Kidney capillary endothelial cell (primary cell): ENCODE results near the gene IRX4.

Source experiments
- DNase-seq: peaks from one replicate; pipeline ENCODE4 v3.0.0-alpha.2; 2018; ENCODE audit warnings: low spot score

The IRX4 gene

GRCh38 chr5:1882337-1883119, at the start of gene IRX4:
Gene IRX4 (minus strand): TSS chr5:1882925. CDS start chr5:1882647, 278 bp downstream.
- no peak for DNase-seq

GRCh38 chr5:1931604-1932231, 49.0 kb upstream of the IRX4 start:
- no peak for DNase-seq

DNA sequence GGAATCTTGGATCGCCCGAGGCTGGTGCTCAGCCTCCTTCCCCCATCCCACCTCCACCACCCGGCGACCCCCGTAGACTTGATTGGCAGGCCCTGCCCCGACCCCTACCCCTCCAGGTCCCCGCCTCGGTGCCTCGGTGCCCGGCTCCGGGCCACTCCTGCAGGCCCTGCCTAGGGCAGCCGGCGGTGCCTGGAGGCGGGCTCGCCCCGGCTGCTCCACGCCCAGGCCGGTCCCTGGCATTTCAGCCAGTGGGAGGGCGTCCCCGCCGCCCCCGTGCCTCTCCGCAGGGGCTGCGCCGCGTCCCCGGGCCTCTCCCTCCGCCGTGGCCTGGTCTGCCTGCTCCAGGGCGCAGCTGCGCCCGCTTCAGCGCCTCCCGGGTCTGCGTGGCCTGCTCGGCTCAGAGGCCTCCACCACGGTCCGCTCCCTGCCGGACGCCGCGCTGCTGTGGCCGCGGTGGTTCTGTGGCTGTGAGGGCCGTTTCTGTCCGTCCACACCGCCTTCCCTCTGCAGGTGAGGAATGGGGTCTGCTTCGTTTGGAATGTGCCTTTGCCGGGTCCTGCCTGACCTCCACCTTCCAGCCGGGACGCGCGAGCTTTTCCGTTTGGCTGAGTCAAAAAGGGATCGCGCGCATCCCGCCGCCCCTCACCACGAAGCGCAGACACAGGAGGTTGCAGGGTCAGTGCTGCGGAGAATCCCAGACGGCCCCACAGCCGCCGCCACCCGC, 48.3 kb upstream of the IRX4 start:
- DNase-seq, result no peak

DNA sequence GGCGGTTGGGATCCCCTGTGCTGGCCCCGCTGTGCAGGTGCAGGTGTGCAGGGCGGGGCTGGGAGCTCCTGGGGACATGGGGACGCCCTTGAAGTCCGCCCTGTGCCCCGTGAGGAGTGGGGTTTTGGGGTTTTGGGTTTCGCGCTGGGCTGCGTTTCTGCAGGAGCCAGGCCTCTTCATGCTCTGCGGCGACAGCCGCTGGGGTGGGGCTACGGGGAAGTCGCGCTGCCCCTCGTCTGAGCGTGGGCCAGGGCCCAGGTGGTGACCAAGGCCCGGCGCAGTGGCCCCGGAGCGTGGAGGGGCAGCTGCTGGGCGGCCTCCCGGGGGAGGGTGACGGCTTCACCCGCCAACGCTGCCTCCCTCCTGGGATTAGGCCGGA, 47.8 kb upstream of the IRX4 start:
- no peak for DNase-seq

GRCh38 chr5:1929108-1929991, 46.6 kb upstream of the IRX4 start:
- no peak for DNase-seq

GRCh38 chr5:1926471-1927341, 44.0 kb upstream of the IRX4 start:
- no peak for DNase-seq

DNA sequence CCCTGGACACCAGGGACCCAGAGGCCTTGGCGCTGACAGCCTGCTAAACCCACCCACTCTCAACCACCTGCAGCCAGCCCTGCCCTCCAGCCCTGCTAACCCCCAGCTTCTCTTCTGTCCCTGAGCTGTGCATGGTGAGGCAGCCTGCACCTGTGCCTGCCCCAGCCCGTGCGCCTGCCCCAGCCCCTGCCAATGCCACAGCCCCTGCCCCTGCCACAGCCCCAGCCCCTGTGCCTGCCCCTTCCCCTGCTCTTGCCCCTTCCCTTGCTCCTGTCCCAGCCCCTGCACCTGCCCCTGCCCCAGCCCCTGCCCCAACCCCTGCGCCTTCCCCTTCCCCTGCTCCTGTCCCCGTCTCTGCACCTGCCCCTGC, 43.3 kb upstream of the IRX4 start:
- DNase-seq, result no peak

DNA sequence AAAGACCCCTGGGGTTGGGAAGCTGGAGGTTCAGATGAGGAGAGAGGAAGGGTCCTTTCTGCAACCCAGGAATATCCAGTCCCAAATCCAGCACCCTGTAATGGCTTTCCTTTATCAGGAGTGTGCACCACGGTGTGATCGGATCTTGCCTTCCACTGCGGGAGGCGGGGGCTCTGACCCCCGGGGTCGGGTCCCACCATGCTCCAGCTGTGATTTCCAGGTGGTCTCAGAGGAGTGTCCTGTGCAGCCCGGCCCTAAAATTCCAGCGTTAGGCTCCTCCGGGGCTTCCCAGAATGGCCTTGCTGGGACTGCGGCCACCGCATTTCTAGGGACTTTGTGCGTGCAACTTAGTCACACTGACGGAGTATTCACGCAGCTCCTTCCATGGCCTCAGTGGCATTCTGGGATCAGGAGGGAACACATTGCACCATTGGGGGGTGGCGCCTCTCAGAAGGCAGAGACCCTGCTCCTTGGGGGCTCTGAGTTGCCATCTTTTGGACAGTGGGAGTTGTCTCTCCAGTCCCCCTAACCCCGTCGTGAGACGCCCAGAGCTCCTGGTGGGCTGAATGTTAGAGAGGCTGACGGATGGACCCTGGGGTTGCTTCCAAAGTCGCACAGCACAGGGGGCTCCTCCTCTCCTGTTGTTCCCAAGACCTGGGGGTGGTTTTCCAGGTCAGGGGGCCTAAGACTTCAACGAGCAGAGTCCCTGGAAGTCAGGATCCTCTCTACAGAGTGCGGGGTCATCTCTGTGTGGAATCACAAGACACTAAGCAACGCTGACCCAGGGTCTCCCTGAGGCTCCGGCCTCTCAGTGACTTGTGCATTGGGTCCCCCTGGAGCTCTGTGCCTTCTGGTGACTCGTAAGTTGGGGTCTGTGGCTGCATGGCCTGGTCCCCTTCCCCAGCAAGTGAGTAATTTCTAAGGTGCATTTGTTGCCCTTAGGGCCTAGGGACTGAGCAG, 42.7 kb upstream of the IRX4 start:
- no peak for DNase-seq

- DNase-seq, result no peak
These were observed 41.0 kb upstream of the IRX4 start for GRCh38 chr5:1923766-1924165.

DNA sequence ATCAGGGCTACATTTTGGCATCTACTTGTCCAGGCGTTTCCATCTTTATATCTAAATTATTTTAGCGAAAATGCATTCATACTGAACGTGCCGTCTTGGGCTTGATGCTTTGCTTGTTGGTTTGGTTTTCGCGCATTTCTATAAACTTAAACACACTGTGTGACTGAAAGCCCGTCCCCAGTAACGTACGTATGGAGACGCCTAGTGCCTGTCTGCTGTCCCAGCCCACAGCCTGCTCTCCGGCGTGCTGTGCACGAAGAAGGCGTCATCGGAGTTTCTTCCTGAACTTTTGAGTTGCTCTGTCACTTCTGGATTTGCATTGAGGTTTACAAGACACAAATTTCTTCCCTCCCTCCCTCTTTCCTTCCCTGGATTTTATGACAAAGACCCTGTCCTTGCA, 40.6 kb upstream of the IRX4 start:
- DNase-seq, result no peak

- no peak for DNase-seq
These were observed 39.0 kb upstream of the IRX4 start for GRCh38 chr5:1921711-1922110.

DNA sequence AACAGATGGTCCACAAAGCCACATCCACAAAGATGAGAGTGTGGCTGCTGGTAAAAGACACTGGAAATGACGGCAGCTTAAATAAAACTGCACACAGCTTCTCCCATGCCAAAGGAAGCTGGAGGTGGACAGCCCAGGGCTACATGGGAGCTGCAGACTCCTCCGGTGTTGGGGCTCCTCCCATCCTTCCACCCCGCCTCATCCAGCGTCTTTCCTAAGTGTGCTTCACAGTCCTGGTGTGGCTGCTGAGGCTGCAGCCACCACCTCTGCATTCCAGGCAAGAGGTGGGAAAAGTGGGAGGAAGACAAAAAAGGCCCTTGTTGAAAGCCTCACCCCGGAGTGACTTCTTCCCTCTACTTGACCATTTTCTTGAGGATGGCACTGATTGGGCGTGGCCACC, 37.0 kb upstream of the IRX4 start:
- no peak for DNase-seq

DNA sequence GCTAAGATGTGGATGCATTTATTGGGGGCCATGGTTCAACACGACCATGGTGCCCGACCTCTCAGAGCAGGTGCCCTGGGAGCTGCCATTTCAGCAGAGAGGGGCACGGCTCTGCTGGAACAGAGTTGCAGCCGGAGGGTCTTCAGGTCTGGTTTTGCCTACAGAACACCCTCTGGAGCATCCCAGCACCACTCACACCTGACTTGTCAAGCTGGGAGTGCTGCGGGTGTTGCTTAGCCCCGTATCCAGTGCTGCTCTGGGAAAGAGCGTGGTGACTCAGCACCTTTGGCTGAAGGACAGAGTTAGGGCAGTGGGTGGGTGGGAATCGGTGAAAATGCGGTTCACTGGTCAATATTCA, 36.5 kb upstream of the IRX4 start:
- no peak for DNase-seq

GRCh38 chr5:1918488-1919208, 35.9 kb upstream of the IRX4 start:
- no peak for DNase-seq

DNA sequence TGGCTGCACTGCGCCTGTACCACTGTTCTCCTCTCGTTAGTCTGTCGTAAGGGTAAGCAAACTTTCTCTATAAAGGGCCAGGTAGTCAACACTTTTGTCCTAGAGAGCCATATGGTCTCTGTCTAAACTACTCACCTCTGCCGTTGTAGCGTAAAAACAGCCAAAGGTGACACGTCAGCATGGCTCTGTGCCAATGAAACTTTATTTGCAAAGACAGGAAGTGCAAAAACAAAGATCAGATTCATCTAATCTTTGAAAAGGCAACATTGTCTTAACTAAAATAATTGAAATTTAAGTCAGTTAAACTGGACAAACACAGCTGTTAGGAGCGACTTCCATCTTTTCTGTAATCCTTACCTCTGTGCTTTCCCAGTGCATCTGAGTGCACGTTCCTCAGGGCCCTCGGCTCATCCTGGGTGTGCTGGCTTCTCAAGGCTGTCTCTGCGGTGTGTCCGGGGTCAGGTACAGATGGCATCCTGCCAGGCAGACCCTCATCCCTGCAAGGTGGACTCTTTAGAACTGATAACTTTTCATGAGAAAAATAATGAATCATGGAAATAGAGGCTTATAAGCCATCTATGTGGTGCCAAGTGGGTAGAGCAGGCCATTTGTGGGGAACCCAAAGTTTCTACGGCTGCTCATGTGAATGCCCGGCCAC, 35.2 kb upstream of the IRX4 start:
- no peak for DNase-seq

DNA sequence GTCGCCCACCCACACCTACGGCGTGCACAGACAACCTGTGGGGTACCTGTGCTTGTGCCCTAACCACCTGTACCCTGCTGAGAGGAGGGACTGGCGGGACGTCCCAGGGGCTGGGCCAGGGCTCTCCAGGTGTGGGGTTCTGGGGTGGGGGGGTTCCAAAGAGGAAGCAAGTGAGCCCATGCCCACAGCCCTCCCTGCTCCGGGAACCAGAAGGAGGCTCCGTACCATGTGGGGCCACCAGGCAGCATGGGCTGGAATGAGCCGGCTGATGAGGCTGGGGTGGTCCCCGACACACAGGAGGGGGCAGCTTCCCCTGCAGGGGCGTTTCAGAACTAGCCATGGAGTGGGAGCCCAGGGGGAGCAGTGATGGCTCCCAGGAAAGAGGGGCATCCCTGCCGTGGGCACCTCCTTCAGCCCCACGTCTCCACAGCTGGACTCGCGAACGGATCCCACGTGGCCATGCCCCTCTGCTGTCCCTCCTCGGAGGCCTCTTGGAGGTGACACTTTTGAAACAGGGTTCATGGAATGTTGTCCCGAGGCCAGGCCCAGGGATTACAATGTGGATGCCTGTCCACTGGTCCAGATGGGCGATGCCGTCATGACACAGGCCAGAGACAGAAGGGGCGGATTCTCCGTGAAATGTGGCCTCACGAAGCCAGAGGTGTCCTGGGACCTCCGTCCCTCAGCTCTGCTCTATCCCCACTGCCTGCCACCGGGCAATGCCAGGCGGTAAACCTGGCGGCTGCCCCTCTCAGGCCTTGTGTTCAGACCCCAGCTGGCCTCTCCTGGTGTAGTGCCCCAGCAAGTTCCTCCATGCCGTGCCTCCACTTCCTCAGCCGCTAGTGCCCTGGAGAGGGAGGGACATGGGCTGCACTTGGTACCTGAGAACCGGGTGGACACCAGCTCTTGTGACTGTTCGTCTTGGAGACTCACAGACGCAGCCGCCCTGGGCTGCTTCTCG, 33.6 kb upstream of the IRX4 start:
- DNase-seq, result no peak

DNA sequence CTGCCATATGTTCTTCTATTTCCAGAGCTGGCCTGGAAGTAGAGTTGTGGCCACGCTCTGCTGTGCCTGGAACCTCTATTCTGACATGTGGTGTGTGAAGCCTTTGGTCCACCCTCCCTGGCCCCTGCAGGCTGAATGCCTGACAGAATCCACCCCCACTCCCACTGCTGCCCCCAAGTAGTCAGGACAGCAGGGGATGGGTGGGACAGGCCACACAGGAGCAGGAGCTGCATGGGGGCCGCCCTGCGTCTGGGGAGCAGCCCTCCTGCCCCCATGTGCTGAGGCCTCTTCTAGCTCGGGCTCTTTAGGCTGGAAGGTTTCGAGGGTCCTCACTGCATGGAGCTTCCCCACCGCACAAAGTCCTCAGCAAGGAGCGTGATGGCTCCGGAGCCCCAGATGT, 32.6 kb upstream of the IRX4 start:
- DNase-seq, result no peak

- no peak for DNase-seq
These were observed 31.7 kb upstream of the IRX4 start for GRCh38 chr5:1914471-1914870.
